ENCODE measurements around the gene CABP7.

The CABP7 gene

GRCh38 chr22:29735416-29735815, 15.6 kb downstream of the CABP7 start:
- Histone ChIP-seq H3K27me3 (ENCODE audit: insufficient read depth, low read length) (no peaks in the 10 kb centered on the region), H3K9me3 (ENCODE audit: low read length) (no peaks in the 10 kb centered on the region), H3K27ac (ENCODE audit: low read depth, low read length, poor library complexity, severe bottlenecking) (no peak overlapping the region), H3K9me2 (ENCODE audit: low read depth, low read length) (no peaks in the 10 kb centered on the region), H4K20me1 (ENCODE audit: insufficient read depth, low read length) (no peaks in the 10 kb centered on the region), H2AFZ (ENCODE audit: low read length) (no peak overlapping the region), H3K4me3 (ENCODE audit: low read depth, low read length, poor library complexity, severe bottlenecking) (no peak overlapping the region), H3K9ac (ENCODE audit: low read length) (no peak overlapping the region), H3K4me2 (ENCODE audit: low read length) (no peak overlapping the region), H3K79me2 (ENCODE audit: insufficient read depth, low read length) (no peaks in the 10 kb centered on the region), H3K36me3 (ENCODE audit: insufficient read depth, low read length) (0 out of 2 replicates have a peak, but pooled peaks cover 6% of the 10 kb centered on the region), H3F3A (ENCODE audit: insufficient read depth, low read length) (no peaks in the 10 kb centered on the region), H3K4me1 (ENCODE audit: insufficient read depth, low read length, severe bottlenecking) (no peaks in the 10 kb centered on the region)
- TF ChIP-seq EZH2 (IDR thresholded peaks at IDR 0.05; ENCODE audit: borderline replicate concordance, low read length) (no peak), CTCF (IDR thresholded peaks at IDR 0.05; ENCODE audit: low read length) (no peak)

- Histone ChIP-seq H4K20me1 (ENCODE audit: insufficient read depth, low read length) (no peaks in the 10 kb centered on the region), H3K36me3 (ENCODE audit: insufficient read depth, low read length) (0 out of 2 replicates have a peak, but pooled peaks cover 6% of the 10 kb centered on the region), H3K27me3 (ENCODE audit: insufficient read depth, low read length) (no peaks in the 10 kb centered on the region), H3K9ac (ENCODE audit: low read length) (no peak overlapping the region), H3K9me3 (ENCODE audit: low read length) (no peaks in the 10 kb centered on the region), H3K27ac (ENCODE audit: low read depth, low read length, poor library complexity, severe bottlenecking) (no peak overlapping the region), H3K79me2 (ENCODE audit: insufficient read depth, low read length) (no peaks in the 10 kb centered on the region), H3F3A (ENCODE audit: insufficient read depth, low read length) (no peaks in the 10 kb centered on the region), H2AFZ (ENCODE audit: low read length) (no peak overlapping the region), H3K4me1 (ENCODE audit: insufficient read depth, low read length, severe bottlenecking) (no peaks in the 10 kb centered on the region), H3K9me2 (ENCODE audit: low read depth, low read length) (no peaks in the 10 kb centered on the region), H3K4me3 (ENCODE audit: low read depth, low read length, poor library complexity, severe bottlenecking) (no peak overlapping the region), H3K4me2 (ENCODE audit: low read length) (no peak overlapping the region)
- no peak for TF ChIP-seq EZH2 (IDR thresholded peaks at IDR 0.05; ENCODE audit: borderline replicate concordance, low read length)
- no peak for TF ChIP-seq CTCF (IDR thresholded peaks at IDR 0.05; ENCODE audit: low read length)
Observed at GRCh38 chr22:29737251-29738117, 17.7 kb downstream of the CABP7 start.

GRCh38 chr22:29738118-29738815, 18.5 kb downstream of the CABP7 start:
- no peak for TF ChIP-seq CTCF (IDR thresholded peaks at IDR 0.05; ENCODE audit: low read length)
- no peak for TF ChIP-seq EZH2 (IDR thresholded peaks at IDR 0.05; ENCODE audit: borderline replicate concordance, low read length)
- Histone ChIP-seq H3F3A (ENCODE audit: insufficient read depth, low read length) (no peaks in the 10 kb centered on the region), H3K9me3 (ENCODE audit: low read length) (no peaks in the 10 kb centered on the region), H4K20me1 (ENCODE audit: insufficient read depth, low read length) (no peaks in the 10 kb centered on the region), H3K36me3 (ENCODE audit: insufficient read depth, low read length) (0 out of 2 replicates have a peak, but pooled peaks cover 6% of the 10 kb centered on the region), H3K4me3 (ENCODE audit: low read depth, low read length, poor library complexity, severe bottlenecking) (no peak overlapping the region), H2AFZ (ENCODE audit: low read length) (no peak overlapping the region), H3K9me2 (ENCODE audit: low read depth, low read length) (no peaks in the 10 kb centered on the region), H3K9ac (ENCODE audit: low read length) (no peak overlapping the region), H3K4me2 (ENCODE audit: low read length) (no peak overlapping the region), H3K4me1 (ENCODE audit: insufficient read depth, low read length, severe bottlenecking) (no peaks in the 10 kb centered on the region), H3K79me2 (ENCODE audit: insufficient read depth, low read length) (no peaks in the 10 kb centered on the region), H3K27me3 (ENCODE audit: insufficient read depth, low read length) (no peaks in the 10 kb centered on the region), H3K27ac (ENCODE audit: low read depth, low read length, poor library complexity, severe bottlenecking) (no peak overlapping the region)
